Esophagus muscularis mucosa (tissue), 3 donors: ENCODE data around the gene AASDHPPT.

Experiments
- POLR2A ChIP-seq: fragments of 450-650 bp; IDR thresholded peaks from one replicate; pipeline ENCODE4 v1.6.1; 2017; ENCODE audit warnings: antibody characterized with exemption, moderate library complexity, mild to moderate bottlenecking, low read depth
- POLR2AphosphoS5 ChIP-seq, 2 donors: sonication (generic); formaldehyde crosslinking; IDR thresholded peaks; one replicate each; pipeline ENCODE4 v1.6.1; 2017; ENCODE audit warnings: antibody characterized with exemption in 2 of 2
- TF ChIP-seq, protein P1 (sequence below), 3 experiments: fragments of 200-600 bp in 2 of 3; fragments of 450-650 bp in 1 of 3; sonication (generic) in 2 of 3; IDR thresholded peaks; one replicate each; pipeline ENCODE4 v1.5.1; 2017 to 2019; ENCODE audit warnings: antibody characterized with exemption in 3 of 3, mild to moderate bottlenecking in 2 of 3, moderate library complexity in 1 of 3

DNA sequence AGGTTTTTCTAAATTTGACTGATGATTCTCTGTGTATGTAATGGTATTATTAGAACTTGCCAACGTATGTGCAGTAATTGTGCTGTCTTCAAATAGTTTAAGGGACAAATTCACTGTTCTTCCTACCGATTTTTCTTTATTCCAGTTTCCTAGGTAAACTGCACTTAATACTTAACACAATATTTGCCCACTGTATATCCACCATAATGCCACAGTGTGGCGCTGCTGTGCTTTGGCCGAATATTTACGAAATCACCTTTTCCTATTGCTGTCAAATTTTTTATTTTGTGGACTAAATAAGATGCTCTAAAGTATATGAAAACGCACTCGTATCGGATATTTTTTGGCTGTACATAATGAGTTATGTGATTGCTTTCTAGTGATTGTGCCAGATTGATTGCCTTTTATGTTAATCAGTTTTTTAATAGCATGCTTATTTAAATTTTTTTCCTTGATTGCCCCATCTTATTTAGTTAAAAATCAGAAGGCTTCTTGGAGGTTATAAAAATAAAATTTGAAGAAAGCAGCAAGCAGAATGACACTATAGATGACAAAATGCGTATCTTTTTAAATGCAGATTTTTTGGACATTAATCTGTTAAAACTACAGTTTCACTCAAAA lies 10.5 kb downstream of the AASDHPPT start:
- TF ChIP-seq, protein P1, sequence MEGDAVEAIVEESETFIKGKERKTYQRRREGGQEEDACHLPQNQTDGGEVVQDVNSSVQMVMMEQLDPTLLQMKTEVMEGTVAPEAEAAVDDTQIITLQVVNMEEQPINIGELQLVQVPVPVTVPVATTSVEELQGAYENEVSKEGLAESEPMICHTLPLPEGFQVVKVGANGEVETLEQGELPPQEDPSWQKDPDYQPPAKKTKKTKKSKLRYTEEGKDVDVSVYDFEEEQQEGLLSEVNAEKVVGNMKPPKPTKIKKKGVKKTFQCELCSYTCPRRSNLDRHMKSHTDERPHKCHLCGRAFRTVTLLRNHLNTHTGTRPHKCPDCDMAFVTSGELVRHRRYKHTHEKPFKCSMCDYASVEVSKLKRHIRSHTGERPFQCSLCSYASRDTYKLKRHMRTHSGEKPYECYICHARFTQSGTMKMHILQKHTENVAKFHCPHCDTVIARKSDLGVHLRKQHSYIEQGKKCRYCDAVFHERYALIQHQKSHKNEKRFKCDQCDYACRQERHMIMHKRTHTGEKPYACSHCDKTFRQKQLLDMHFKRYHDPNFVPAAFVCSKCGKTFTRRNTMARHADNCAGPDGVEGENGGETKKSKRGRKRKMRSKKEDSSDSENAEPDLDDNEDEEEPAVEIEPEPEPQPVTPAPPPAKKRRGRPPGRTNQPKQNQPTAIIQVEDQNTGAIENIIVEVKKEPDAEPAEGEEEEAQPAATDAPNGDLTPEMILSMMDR (IDR thresholded peaks at IDR 0.05), result peak; percentile 79 to 93 (median 81)
- no peak for TF ChIP-seq POLR2A
- no peak for TF ChIP-seq POLR2AphosphoS5 (IDR thresholded peaks at IDR 0.05)
